ENCODE measurements around the gene TEX264.

- TF ChIP-seq, protein P1, sequence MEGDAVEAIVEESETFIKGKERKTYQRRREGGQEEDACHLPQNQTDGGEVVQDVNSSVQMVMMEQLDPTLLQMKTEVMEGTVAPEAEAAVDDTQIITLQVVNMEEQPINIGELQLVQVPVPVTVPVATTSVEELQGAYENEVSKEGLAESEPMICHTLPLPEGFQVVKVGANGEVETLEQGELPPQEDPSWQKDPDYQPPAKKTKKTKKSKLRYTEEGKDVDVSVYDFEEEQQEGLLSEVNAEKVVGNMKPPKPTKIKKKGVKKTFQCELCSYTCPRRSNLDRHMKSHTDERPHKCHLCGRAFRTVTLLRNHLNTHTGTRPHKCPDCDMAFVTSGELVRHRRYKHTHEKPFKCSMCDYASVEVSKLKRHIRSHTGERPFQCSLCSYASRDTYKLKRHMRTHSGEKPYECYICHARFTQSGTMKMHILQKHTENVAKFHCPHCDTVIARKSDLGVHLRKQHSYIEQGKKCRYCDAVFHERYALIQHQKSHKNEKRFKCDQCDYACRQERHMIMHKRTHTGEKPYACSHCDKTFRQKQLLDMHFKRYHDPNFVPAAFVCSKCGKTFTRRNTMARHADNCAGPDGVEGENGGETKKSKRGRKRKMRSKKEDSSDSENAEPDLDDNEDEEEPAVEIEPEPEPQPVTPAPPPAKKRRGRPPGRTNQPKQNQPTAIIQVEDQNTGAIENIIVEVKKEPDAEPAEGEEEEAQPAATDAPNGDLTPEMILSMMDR (IDR thresholded peaks at IDR 0.05) = no peak
- no peak for TF ChIP-seq EZH2phosphoT487 (IDR thresholded peaks at IDR 0.05)
- no peak for TF ChIP-seq EZH2 (IDR thresholded peaks at IDR 0.05)
Observed at GRCh38 chr3:51683566-51683965, 12.5 kb downstream of the TEX264 start.

All from neural progenitor cell (in vitro differentiated cells).